ENCODE data around the gene MELK.
A peak's percentile ranks its signal among the peaks of the same experiment; 100 is the strongest.
"Not testable (repeated sequence)": the region's sequence is repeated elsewhere in the genome, so short reads cannot be mapped to it uniquely, and the experiment has no call there.

The MELK gene

DNA sequence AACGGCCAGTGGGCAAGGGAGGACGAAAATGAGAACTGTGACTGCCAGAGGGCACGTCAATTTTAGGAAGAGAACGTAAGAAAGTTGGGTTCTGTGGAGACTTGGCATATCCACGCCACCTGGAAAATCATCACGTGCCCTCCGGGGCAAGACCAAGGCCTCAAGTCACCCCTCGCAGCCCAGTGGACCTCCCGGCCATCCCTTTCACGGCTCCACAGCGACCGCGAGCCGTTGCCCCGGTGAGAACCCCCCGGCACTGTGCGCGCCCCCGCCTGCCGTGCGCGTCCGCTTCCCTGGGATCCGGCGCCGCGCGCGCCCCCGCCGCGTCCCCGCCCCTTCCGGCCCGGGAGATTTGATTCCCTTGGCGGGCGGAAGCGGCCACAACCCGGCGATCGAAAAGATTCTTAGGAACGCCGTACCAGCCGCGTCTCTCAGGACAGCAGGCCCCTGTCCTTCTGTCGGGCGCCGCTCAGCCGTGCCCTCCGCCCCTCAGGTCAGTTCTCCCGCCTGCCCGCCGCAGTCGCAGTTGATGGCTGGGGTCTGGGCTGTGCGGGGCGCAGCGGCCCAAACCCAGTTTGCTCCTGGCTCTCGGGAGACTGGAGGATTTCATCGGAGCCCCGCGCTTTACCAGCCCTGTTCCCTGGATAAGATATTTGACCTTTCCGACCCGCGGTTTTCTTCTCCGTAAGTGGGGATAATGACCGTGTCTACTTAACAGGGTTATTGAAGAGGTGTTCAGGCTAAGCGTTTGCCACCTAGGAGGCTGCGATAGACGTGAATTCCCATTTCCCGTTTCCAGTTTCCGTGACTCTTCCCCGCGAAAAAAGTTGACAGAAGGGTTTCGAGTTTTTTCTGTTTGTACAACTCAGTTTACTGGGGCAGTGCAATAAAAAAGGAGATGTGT is at the start of gene MELK:
Gene MELK, plus strand, starts transcription at position 381 of the 904 bp plus-strand sequence. CDS start 8,787 bp downstream, outside the sequence.
- no peaks in the 10 kb centered on the region for H3K27me3 ChIP-seq (ENCODE audit: control insufficient read depth in 1 of 2, insufficient read depth in 2 of 2, low read length in 2 of 2)
- H3K4me1 ChIP-seq (ENCODE audit: control insufficient read depth, insufficient read depth, low read length) = peaks cover 12% of the 10 kb centered on the region
- H3K36me3 ChIP-seq (ENCODE audit: control insufficient read depth in 2 of 2, insufficient read depth in 2 of 2, low read length in 2 of 2) = no peaks in the 10 kb centered on the region
- no peak within 1 kb of the TSS for H3K27ac ChIP-seq (ENCODE audit: low read length)
- H3K9me3 ChIP-seq (ENCODE audit: control insufficient read depth in 2 of 2, low read length in 2 of 2) = no peaks in the 10 kb centered on the region
- peak within 1 kb of the TSS; percentile 90 to 92 for H3K9ac ChIP-seq (ENCODE audit: low read length in 2 of 2)
- peak within 1 kb of the TSS; percentile 88 to 98 for H3K4me3 ChIP-seq (ENCODE audit: low read length in 2 of 2)

DNA sequence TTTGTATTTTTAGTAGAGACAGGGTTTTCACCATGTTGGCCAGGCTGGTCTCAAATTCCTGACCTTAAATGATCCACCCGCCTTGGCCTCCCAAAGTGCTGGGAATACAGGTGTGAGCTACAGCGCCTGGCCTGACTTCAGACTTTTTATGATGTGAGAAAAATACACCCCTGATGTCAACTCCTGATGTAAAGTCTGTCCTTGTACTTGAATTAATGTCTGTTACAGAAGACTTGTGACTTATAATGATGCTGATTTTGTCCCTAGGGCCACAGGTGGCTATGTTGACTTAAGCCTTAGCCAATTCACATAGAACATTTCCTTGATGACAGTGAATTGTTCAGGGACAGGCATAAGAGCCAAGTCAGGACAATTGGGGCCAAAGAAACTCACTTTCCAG is 42.5 kb upstream of the MELK start:
- H3K9ac ChIP-seq (ENCODE audit: low read length in 2 of 2) = no peak overlapping the region
- no peaks in the 10 kb centered on the region for H3K27me3 ChIP-seq (ENCODE audit: control insufficient read depth in 1 of 2, insufficient read depth in 2 of 2, low read length in 2 of 2)
- H3K4me3 ChIP-seq (ENCODE audit: low read length in 2 of 2) = no peak overlapping the region
- H3K9me3 ChIP-seq (ENCODE audit: control insufficient read depth in 2 of 2, low read length in 2 of 2) = no peaks in the 10 kb centered on the region
- no peaks in the 10 kb centered on the region for H3K36me3 ChIP-seq (ENCODE audit: control insufficient read depth in 2 of 2, insufficient read depth in 2 of 2, low read length in 2 of 2)
- H3K27ac ChIP-seq (ENCODE audit: low read length) = no peak overlapping the region
- H3K4me1 ChIP-seq (ENCODE audit: control insufficient read depth, insufficient read depth, low read length) = no peaks in the 10 kb centered on the region

DNA sequence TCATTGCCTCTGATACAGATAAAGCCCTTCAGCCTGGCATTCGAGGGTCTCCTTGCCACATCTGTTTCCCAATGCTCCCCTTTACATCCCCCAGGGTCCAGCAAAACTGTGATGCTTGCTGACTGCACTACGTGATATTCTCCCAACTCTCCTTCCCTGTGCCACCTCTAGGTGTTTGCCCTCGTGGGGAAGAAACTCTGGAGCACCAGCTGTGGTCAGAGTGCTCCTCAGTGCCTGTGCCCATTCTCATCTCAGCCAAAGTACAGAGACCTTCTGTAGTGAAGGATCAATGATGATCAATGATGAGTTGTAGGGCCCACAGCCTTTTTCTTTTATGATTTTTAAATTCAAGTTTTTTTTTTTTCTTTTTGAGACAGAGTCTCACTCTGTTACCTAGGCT is 40.3 kb upstream of the MELK start:
- H3K36me3 ChIP-seq (ENCODE audit: control insufficient read depth in 2 of 2, insufficient read depth in 2 of 2, low read length in 2 of 2) = no peaks in the 10 kb centered on the region
- no peaks in the 10 kb centered on the region for H3K27me3 ChIP-seq (ENCODE audit: control insufficient read depth in 1 of 2, insufficient read depth in 2 of 2, low read length in 2 of 2)
- no peak overlapping the region for H3K9ac ChIP-seq (ENCODE audit: low read length in 2 of 2)
- no peaks in the 10 kb centered on the region for H3K4me1 ChIP-seq (ENCODE audit: control insufficient read depth, insufficient read depth, low read length)
- no peak overlapping the region for H3K4me3 ChIP-seq (ENCODE audit: low read length in 2 of 2)
- H3K27ac ChIP-seq (ENCODE audit: low read length) = no peak overlapping the region
- no peaks in the 10 kb centered on the region for H3K9me3 ChIP-seq (ENCODE audit: control insufficient read depth in 2 of 2, low read length in 2 of 2)

DNA sequence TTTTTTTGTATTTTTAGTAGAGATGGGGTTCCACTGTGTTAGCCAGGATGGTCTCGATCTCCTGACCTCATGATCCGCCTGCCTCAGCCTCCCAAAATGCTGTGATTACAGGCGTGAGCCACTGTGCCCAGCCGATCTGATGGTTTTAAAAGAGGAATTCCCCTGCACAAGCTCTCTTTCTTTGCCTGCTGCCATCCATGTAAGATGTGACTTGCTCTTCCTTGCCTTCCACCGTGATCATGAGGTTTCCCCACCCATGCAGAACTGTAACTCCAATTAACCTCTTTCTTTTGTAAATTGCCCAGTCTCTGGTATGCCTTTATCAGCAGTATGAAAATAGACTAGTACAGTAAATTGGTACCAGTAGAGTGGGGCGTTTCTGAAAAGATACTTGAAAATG is 39.0 kb upstream of the MELK start:
- not testable (repeated sequence) for H3K36me3 ChIP-seq (ENCODE audit: control insufficient read depth in 2 of 2, insufficient read depth in 2 of 2, low read length in 2 of 2); H3K4me3 ChIP-seq (ENCODE audit: low read length in 2 of 2); H3K4me1 ChIP-seq (ENCODE audit: control insufficient read depth, insufficient read depth, low read length); H3K27ac ChIP-seq (ENCODE audit: low read length); H3K27me3 ChIP-seq (ENCODE audit: control insufficient read depth in 1 of 2, insufficient read depth in 2 of 2, low read length in 2 of 2); H3K9ac ChIP-seq (ENCODE audit: low read length in 2 of 2); H3K9me3 ChIP-seq (ENCODE audit: control insufficient read depth in 2 of 2, low read length in 2 of 2)

DNA sequence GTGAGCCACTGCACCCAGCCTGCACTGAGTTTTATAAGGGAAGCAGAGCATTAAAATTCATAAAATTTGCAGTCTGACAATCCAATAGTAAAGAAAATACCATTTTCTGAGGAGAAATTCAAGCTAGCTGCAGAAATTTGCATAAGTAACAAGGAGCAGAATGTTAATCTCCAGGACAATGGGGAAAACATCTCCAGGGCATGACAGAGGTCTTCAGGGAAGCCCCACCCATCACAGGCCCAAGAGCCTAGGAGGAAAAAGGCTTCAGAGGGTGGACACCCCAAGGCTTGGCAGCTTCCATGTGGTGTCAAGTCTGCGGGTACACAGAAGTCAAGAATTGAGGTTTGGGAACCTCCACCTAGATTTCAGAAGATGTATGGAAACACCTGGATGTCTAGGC is 37.6 kb upstream of the MELK start:
- no peaks in the 10 kb centered on the region for H3K4me1 ChIP-seq (ENCODE audit: control insufficient read depth, insufficient read depth, low read length)
- no peak overlapping the region for H3K9ac ChIP-seq (ENCODE audit: low read length in 2 of 2)
- H3K27ac ChIP-seq (ENCODE audit: low read length) = no peak overlapping the region

DNA sequence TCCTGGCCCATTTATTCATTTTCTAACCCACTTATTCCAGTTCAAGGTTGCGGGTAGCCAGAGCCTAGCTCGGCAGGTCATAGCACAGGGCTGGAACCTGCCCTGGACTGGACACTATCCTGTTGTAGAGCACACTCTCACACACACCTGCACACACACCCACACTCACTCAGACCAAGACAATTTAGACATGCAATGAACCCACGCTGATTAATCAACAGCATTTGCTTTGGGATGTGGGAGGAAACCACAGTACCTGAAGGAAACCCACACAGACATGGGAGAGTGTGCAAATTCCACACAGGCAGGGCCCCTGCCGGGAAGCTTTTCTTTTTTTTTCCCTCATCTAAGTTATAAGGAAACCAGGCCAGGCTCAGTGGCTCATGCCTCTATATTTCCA is 34.8 kb upstream of the MELK start:
- Histone ChIP-seq H3K27me3 (ENCODE audit: control insufficient read depth in 1 of 2, insufficient read depth in 2 of 2, low read length in 2 of 2) (no peaks in the 10 kb centered on the region), H3K9me3 (ENCODE audit: control insufficient read depth in 2 of 2, low read length in 2 of 2) (no peaks in the 10 kb centered on the region), H3K9ac (ENCODE audit: low read length in 2 of 2) (no peak overlapping the region), H3K27ac (ENCODE audit: low read length) (no peak overlapping the region), H3K36me3 (ENCODE audit: control insufficient read depth in 2 of 2, insufficient read depth in 2 of 2, low read length in 2 of 2) (no peaks in the 10 kb centered on the region), H3K4me3 (ENCODE audit: low read length in 2 of 2) (no peak overlapping the region), H3K4me1 (ENCODE audit: control insufficient read depth, insufficient read depth, low read length) (no peaks in the 10 kb centered on the region)

More for the DNA sequence above, 37.6 kb upstream of the MELK start:
- H3K9me3 ChIP-seq (ENCODE audit: control insufficient read depth in 2 of 2, low read length in 2 of 2) = no peaks in the 10 kb centered on the region
- H3K27me3 ChIP-seq (ENCODE audit: control insufficient read depth in 1 of 2, insufficient read depth in 2 of 2, low read length in 2 of 2) = no peaks in the 10 kb centered on the region
- no peak overlapping the region for H3K4me3 ChIP-seq (ENCODE audit: low read length in 2 of 2)
- H3K36me3 ChIP-seq (ENCODE audit: control insufficient read depth in 2 of 2, insufficient read depth in 2 of 2, low read length in 2 of 2) = no peaks in the 10 kb centered on the region

DNA sequence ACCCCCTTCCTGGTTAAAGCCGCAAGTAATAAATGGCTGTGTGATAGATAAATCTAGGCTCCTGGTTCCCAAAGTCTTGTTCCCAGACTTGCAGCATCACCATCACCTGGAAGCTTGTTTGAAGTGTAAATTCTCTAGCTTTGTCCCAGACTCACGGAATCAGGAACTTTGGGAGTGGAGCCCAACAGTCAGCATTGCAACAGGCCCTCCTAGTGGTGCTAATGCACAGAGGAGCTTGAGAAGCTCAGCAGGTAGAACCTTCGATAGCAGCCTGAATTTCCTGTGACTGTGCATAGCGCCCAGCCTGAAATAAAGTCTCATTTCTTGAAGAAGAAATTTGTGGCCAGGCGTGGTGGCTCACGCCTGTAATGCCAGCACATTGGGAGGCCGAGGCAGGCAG is 30.3 kb upstream of the MELK start:
- H3K9ac ChIP-seq (ENCODE audit: low read length in 2 of 2) = no peak overlapping the region

DNA sequence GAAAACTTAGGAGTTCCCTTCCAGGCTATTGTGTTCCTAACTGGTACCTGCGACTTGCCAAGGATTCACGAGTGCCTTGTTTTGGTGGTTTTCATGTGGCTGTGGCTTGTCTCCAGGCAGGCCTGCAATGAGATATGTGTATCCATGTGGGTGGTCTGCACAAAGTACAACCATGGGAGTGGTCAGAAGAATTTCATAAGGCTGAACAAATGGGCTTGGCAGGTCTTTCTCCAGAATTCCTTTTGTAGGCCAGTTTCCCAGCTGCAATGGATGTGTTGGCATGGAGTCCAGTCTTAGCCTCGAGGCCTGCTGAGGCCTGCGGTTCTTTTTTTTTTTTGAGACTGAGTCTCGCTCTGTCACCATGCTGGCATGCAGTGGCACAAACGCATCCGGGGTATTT is 28.8 kb upstream of the MELK start:
- no peaks in the 10 kb centered on the region for H3K4me1 ChIP-seq (ENCODE audit: control insufficient read depth, insufficient read depth, low read length)
- H3K27me3 ChIP-seq (ENCODE audit: control insufficient read depth in 1 of 2, insufficient read depth in 2 of 2, low read length in 2 of 2) = no peaks in the 10 kb centered on the region
- no peak overlapping the region for H3K27ac ChIP-seq (ENCODE audit: low read length)
- no peak overlapping the region for H3K4me3 ChIP-seq (ENCODE audit: low read length in 2 of 2)
- no peaks in the 10 kb centered on the region for H3K9me3 ChIP-seq (ENCODE audit: control insufficient read depth in 2 of 2, low read length in 2 of 2)
- H3K36me3 ChIP-seq (ENCODE audit: control insufficient read depth in 2 of 2, insufficient read depth in 2 of 2, low read length in 2 of 2) = no peaks in the 10 kb centered on the region
- no peak overlapping the region for H3K9ac ChIP-seq (ENCODE audit: low read length in 2 of 2)

More for the DNA sequence above, 30.3 kb upstream of the MELK start:
- Histone ChIP-seq H3K9me3 (ENCODE audit: control insufficient read depth in 2 of 2, low read length in 2 of 2) (no peaks in the 10 kb centered on the region), H3K27me3 (ENCODE audit: control insufficient read depth in 1 of 2, insufficient read depth in 2 of 2, low read length in 2 of 2) (no peaks in the 10 kb centered on the region), H3K27ac (ENCODE audit: low read length) (no peak overlapping the region), H3K36me3 (ENCODE audit: control insufficient read depth in 2 of 2, insufficient read depth in 2 of 2, low read length in 2 of 2) (no peaks in the 10 kb centered on the region), H3K4me1 (ENCODE audit: control insufficient read depth, insufficient read depth, low read length) (no peaks in the 10 kb centered on the region), H3K4me3 (ENCODE audit: low read length in 2 of 2) (no peak overlapping the region)

DNA sequence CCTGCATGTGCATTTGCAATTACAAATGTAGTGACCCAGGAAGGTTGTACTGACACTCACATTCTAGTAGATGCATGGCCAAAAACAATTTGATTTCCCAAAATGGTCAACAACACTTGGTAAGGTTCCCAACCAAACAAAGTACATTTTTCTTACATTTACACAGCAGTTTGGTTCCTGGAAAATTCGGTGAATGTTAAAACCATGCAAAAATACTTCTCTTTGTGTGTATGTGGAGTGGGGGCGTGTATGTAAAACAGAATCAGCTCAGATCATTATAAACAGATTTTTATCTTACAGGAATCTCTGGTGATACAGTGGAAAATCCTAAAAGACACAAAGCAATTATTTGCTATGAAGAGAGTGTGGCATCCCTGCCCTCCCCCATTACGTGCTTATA is 25.1 kb upstream of the MELK start:
- H3K27ac ChIP-seq (ENCODE audit: low read length) = no peak overlapping the region
- no peaks in the 10 kb centered on the region for H3K27me3 ChIP-seq (ENCODE audit: control insufficient read depth in 1 of 2, insufficient read depth in 2 of 2, low read length in 2 of 2)
- no peak overlapping the region for H3K4me3 ChIP-seq (ENCODE audit: low read length in 2 of 2)
- no peak overlapping the region for H3K9ac ChIP-seq (ENCODE audit: low read length in 2 of 2)
- no peaks in the 10 kb centered on the region for H3K36me3 ChIP-seq (ENCODE audit: control insufficient read depth in 2 of 2, insufficient read depth in 2 of 2, low read length in 2 of 2)
- no peaks in the 10 kb centered on the region for H3K9me3 ChIP-seq (ENCODE audit: control insufficient read depth in 2 of 2, low read length in 2 of 2)
- H3K4me1 ChIP-seq (ENCODE audit: control insufficient read depth, insufficient read depth, low read length) = no peaks in the 10 kb centered on the region

DNA sequence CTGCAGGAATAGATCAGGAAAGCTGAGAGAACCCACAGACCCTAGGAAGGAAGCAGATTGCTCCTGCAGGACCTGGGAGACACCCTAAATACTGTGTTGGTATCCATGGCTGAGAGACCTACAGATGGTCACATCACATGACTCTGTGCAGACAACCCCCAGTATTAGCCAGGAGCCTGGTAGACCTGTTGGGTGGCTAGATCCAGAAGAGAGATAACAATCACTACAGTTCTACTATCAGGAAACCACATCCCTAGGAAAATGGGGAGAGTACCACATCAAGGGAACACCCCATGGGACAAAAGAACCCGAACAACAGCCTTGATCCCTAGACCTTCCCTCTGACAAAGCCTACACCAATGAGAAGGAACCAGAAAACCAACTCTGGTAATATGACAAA is 24.2 kb upstream of the MELK start:
- H3K27me3 ChIP-seq (ENCODE audit: control insufficient read depth in 1 of 2, insufficient read depth in 2 of 2, low read length in 2 of 2) = no peaks in the 10 kb centered on the region
- H3K9ac ChIP-seq (ENCODE audit: low read length in 2 of 2) = no peak overlapping the region

DNA sequence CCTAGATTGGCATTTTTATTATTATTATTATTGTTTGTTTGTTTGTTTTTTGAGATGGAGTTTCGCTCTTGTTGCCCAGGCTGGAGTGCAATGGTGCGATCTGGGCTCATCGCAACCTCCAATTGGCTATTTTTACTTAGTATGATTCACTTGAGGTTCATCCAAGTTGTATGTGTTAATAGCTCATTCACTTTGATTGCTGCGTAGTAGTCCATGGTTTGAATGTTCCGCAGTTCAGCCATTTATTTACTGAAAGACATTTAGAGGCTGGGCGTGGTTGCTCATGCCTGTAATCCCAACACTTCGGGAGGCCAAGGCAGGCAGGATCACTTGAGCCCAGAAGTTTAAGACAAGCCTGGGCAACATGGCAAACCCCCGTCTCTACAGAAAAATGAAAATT is 22.6 kb upstream of the MELK start:
- no peaks in the 10 kb centered on the region for H3K4me1 ChIP-seq (ENCODE audit: control insufficient read depth, insufficient read depth, low read length)
- H3K9ac ChIP-seq (ENCODE audit: low read length in 2 of 2) = no peak overlapping the region
- H3K9me3 ChIP-seq (ENCODE audit: control insufficient read depth in 2 of 2, low read length in 2 of 2) = no peaks in the 10 kb centered on the region
- H3K36me3 ChIP-seq (ENCODE audit: control insufficient read depth in 2 of 2, insufficient read depth in 2 of 2, low read length in 2 of 2) = no peaks in the 10 kb centered on the region
- H3K27me3 ChIP-seq (ENCODE audit: control insufficient read depth in 1 of 2, insufficient read depth in 2 of 2, low read length in 2 of 2) = no peaks in the 10 kb centered on the region
- H3K27ac ChIP-seq (ENCODE audit: low read length) = no peak overlapping the region
- H3K4me3 ChIP-seq (ENCODE audit: low read length in 2 of 2) = no peak overlapping the region

More for the DNA sequence above, 24.2 kb upstream of the MELK start:
- no peak overlapping the region for H3K4me3 ChIP-seq (ENCODE audit: low read length in 2 of 2)
- no peaks in the 10 kb centered on the region for H3K36me3 ChIP-seq (ENCODE audit: control insufficient read depth in 2 of 2, insufficient read depth in 2 of 2, low read length in 2 of 2)
- no peak overlapping the region for H3K27ac ChIP-seq (ENCODE audit: low read length)
- no peaks in the 10 kb centered on the region for H3K4me1 ChIP-seq (ENCODE audit: control insufficient read depth, insufficient read depth, low read length)
- H3K9me3 ChIP-seq (ENCODE audit: control insufficient read depth in 2 of 2, low read length in 2 of 2) = no peaks in the 10 kb centered on the region

Data from stomach smooth muscle (tissue), 2 donors.